SK-N-SH treated with all-trans-retinoic acid at 6 μM for 48 hours (cell line): ENCODE measurements around the gene RASGEF1B.

Source experiments
- ATAC-seq: fragments of 200-7000 bp; cut with Tn5 transposase; 3 replicates; pipeline ENCODE4 v1.9.1; 2020; ENCODE audit warnings: mild to moderate bottlenecking, moderate library complexity
- ARNTL ChIP-seq: fragments of 450-650 bp; formaldehyde crosslinking; IDR thresholded peaks from 2 replicates; pipeline ENCODE4 v1.5.0; 2020; ENCODE audit warnings: low read depth, mild to moderate bottlenecking, moderate library complexity, borderline replicate concordance
- BACH2 ChIP-seq: fragments of 250-450 bp; sonication (Bioruptor Pico); IDR thresholded peaks from 2 replicates; pipeline ENCODE4 v1.9.0; 2021; ENCODE audit warnings: mild to moderate bottlenecking, borderline replicate concordance
- CREB5 ChIP-seq: fragments of 250-450 bp; sonication (Bioruptor Pico); IDR thresholded peaks from 2 replicates; pipeline ENCODE4 v1.5.1; 2020; ENCODE audit warnings: low read depth, mild to moderate bottlenecking, moderate library complexity
- CSDC2 ChIP-seq: fragments of 250-450 bp; sonication (Bioruptor Pico); IDR thresholded peaks from 2 replicates; pipeline ENCODE4 v1.5.0; 2020; ENCODE audit warnings: mild to moderate bottlenecking, moderate library complexity
- CSRNP3 ChIP-seq: fragments of 250-450 bp; sonication (Bioruptor Pico); IDR thresholded peaks from 2 replicates; pipeline ENCODE4 v1.5.1; 2021; ENCODE audit warnings: mild to moderate bottlenecking, moderate library complexity
- ESRRG ChIP-seq: fragments of 250-450 bp; sonication (Bioruptor Pico); IDR thresholded peaks from 2 replicates; pipeline ENCODE4 v1.6.1; 2021; ENCODE audit warnings: mild to moderate bottlenecking
- GLIS3 ChIP-seq: fragments of 250-450 bp; sonication (Bioruptor Pico); IDR thresholded peaks from 2 replicates; pipeline ENCODE4 v1.5.0; 2020; ENCODE audit warnings: mild to moderate bottlenecking, moderate library complexity
- ISL1 ChIP-seq: fragments of 250-450 bp; sonication (Bioruptor Pico); IDR thresholded peaks from 2 replicates; pipeline ENCODE4 v2.1.2; 2022; ENCODE audit warnings: mild to moderate bottlenecking, moderate library complexity
- OSR1 ChIP-seq: fragments of 250-450 bp; sonication (Bioruptor Pico); IDR thresholded peaks from 2 replicates; pipeline ENCODE4 v1.8.0; 2022; ENCODE audit warnings: moderate library complexity, mild to moderate bottlenecking, inconsistent platforms
- PATZ1 ChIP-seq: fragments of 250-450 bp; sonication (Bioruptor Pico); IDR thresholded peaks from 2 replicates; pipeline ENCODE4 v1.8.0; 2020; ENCODE audit warnings: mild to moderate bottlenecking, moderate library complexity, borderline replicate concordance
- PPARA ChIP-seq: fragments of 250-450 bp; sonication (Bioruptor Pico); IDR thresholded peaks from 2 replicates; pipeline ENCODE4 v1.5.0; 2020; ENCODE audit warnings: mild to moderate bottlenecking, borderline replicate concordance
- RARB ChIP-seq: fragments of 250-450 bp; sonication (Bioruptor Pico); IDR thresholded peaks from 2 replicates; pipeline ENCODE4 v1.8.0; 2021; ENCODE audit warnings: mild to moderate bottlenecking, moderate library complexity
- SNAI2 ChIP-seq: fragments of 250-450 bp; sonication (Bioruptor Pico); IDR thresholded peaks from 2 replicates; pipeline ENCODE4 v1.5.0; 2020; ENCODE audit warnings: mild to moderate bottlenecking, moderate library complexity
- TCF4 ChIP-seq: fragments of 250-450 bp; sonication (Bioruptor Pico); IDR thresholded peaks from 2 replicates; pipeline ENCODE4 v1.8.0; 2021; ENCODE audit warnings: mild to moderate bottlenecking, moderate library complexity, borderline replicate concordance
- TOX ChIP-seq: fragments of 250-450 bp; sonication (Bioruptor Pico); IDR thresholded peaks from 2 replicates; pipeline ENCODE4 v1.8.0; 2021; ENCODE audit warnings: mild to moderate bottlenecking, moderate library complexity, borderline replicate concordance
- ZC3H10 ChIP-seq: fragments of 250-450 bp; sonication (Bioruptor Pico); IDR thresholded peaks from 2 replicates; pipeline ENCODE4 v1.5.1; 2021; ENCODE audit warnings: mild to moderate bottlenecking, moderate library complexity
- ZFP30 ChIP-seq: fragments of 450-650 bp; formaldehyde crosslinking; IDR thresholded peaks from 2 replicates; pipeline ENCODE4 v1.5.0; 2022; ENCODE audit warnings: mild to moderate bottlenecking, moderate library complexity
- ZNF565 ChIP-seq: fragments of 450-650 bp; formaldehyde crosslinking; conservative IDR thresholded peaks from 2 replicates; pipeline ENCODE4 v1.5.0; 2020; ENCODE audit warnings: low read depth, mild to moderate bottlenecking, moderate library complexity
- ZNF70 ChIP-seq: fragments of 450-650 bp; formaldehyde crosslinking; IDR thresholded peaks from 2 replicates; pipeline ENCODE4 v1.5.0; 2020; ENCODE audit warnings: mild to moderate bottlenecking, moderate library complexity
- ZNF8 ChIP-seq: fragments of 450-650 bp; formaldehyde crosslinking; IDR thresholded peaks from 2 replicates; pipeline ENCODE4 v1.5.0; 2020; ENCODE audit warnings: mild to moderate bottlenecking, moderate library complexity
- TF ChIP-seq, protein P1 (sequence below): fragments of 250-450 bp; sonication (Bioruptor Pico); IDR thresholded peaks from 2 replicates; pipeline ENCODE4 v1.5.0; 2020; ENCODE audit warnings: mild to moderate bottlenecking, moderate library complexity

Gene RASGEF1B

GRCh38 chr4:81509191-81509590 lies 37.5 kb upstream of the RASGEF1B start:
- no peak for TF ChIP-seq CREB5
- no peak for TF ChIP-seq ZC3H10 (CRISPR knock-in tag)
- TF ChIP-seq GLIS3 (CRISPR knock-in tag): no peak
- no peak for TF ChIP-seq ARNTL (CRISPR knock-in tag)
- no peak for TF ChIP-seq OSR1
- TF ChIP-seq, protein P1, sequence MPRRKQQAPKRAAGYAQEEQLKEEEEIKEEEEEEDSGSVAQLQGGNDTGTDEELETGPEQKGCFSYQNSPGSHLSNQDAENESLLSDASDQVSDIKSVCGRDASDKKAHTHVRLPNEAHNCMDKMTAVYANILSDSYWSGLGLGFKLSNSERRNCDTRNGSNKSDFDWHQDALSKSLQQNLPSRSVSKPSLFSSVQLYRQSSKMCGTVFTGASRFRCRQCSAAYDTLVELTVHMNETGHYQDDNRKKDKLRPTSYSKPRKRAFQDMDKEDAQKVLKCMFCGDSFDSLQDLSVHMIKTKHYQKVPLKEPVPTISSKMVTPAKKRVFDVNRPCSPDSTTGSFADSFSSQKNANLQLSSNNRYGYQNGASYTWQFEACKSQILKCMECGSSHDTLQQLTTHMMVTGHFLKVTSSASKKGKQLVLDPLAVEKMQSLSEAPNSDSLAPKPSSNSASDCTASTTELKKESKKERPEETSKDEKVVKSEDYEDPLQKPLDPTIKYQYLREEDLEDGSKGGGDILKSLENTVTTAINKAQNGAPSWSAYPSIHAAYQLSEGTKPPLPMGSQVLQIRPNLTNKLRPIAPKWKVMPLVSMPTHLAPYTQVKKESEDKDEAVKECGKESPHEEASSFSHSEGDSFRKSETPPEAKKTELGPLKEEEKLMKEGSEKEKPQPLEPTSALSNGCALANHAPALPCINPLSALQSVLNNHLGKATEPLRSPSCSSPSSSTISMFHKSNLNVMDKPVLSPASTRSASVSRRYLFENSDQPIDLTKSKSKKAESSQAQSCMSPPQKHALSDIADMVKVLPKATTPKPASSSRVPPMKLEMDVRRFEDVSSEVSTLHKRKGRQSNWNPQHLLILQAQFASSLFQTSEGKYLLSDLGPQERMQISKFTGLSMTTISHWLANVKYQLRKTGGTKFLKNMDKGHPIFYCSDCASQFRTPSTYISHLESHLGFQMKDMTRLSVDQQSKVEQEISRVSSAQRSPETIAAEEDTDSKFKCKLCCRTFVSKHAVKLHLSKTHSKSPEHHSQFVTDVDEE (CRISPR knock-in tag): no peak
- no peak for TF ChIP-seq ISL1 (CRISPR knock-in tag)
- no peak for TF ChIP-seq ZNF565 (CRISPR knock-in tag)
- no peak for TF ChIP-seq ZNF8 (CRISPR knock-in tag)
- no peak for TF ChIP-seq PATZ1 (CRISPR knock-in tag)
- no peak for TF ChIP-seq CSDC2
- TF ChIP-seq TOX (CRISPR knock-in tag): no peak
- no peak for TF ChIP-seq TCF4
- no peak for TF ChIP-seq PPARA (CRISPR knock-in tag)
- TF ChIP-seq ZNF70: no peak
- TF ChIP-seq SNAI2: no peak
- no peak for TF ChIP-seq ESRRG (CRISPR knock-in tag)
- TF ChIP-seq CSRNP3 (CRISPR knock-in tag): no peak

DNA sequence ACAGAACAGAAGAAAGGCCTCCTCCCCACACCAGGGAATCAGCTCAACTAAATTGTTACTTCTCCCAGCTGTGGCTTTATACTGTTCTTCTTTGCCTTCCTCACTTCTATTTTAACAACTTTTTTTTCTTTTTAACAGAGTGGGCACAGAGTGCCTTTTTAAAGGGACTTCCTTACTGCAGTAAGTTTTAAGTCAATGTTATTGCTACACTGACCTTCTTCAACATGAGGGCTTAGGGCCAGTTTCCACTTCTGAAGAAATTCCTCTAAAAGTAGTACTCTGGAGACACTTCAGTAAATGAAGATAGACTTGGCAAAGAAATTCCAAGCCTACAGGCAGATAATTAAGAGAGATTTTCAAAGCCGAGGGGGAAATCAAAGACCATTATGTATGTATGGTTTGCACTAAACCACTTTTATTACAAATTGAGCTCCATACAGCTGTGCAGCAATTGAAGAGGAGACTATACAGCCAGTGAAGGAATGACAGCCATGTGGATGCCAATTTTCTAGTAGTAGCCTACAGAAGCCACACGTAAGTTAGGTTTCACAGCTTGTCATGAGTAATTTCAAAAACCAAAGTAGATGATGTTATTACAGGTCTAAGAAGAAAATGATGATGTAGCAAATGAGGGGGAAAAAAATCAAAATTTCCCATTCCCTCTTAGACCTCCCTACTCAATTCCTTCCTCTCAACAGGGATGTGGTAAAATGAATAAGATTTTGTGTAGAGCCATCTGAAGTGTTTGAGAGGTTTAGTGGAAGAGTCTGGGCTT lies 36.9 kb upstream of the RASGEF1B start:
- TF ChIP-seq ZC3H10 (CRISPR knock-in tag) (no peak), TCF4 (no peak), ZNF565 (CRISPR knock-in tag) (no peak), TOX (CRISPR knock-in tag) (no peak), PATZ1 (CRISPR knock-in tag) (no peak)
- no peak for ATAC-seq

More at GRCh38 chr4:81509191-81509590, 37.5 kb upstream of the RASGEF1B start:
- no peak for ATAC-seq

- TF ChIP-seq PPARA (CRISPR knock-in tag) (no peak), ESRRG (CRISPR knock-in tag) (no peak), CSRNP3 (CRISPR knock-in tag) (no peak), ZNF8 (CRISPR knock-in tag) (no peak), BACH2 (CRISPR knock-in tag) (no peak), RARB (CRISPR knock-in tag) (no peak), TCF4 (no peak), OSR1 (no peak), ZFP30 (CRISPR knock-in tag) (no peak), TOX (CRISPR knock-in tag) (no peak), SNAI2 (no peak), ZNF565 (CRISPR knock-in tag) (no peak)
- TF ChIP-seq, protein P1 (CRISPR knock-in tag): no peak
- no peak for ATAC-seq
These were observed 35.8 kb upstream of the RASGEF1B start for GRCh38 chr4:81507530-81507929.
